ENCODE results near the gene CENPU.
"Not testable (repeated sequence)": the region's sequence is repeated elsewhere in the genome, so short reads cannot be mapped to it uniquely, and the experiment has no call there.

Gene CENPU

DNA sequence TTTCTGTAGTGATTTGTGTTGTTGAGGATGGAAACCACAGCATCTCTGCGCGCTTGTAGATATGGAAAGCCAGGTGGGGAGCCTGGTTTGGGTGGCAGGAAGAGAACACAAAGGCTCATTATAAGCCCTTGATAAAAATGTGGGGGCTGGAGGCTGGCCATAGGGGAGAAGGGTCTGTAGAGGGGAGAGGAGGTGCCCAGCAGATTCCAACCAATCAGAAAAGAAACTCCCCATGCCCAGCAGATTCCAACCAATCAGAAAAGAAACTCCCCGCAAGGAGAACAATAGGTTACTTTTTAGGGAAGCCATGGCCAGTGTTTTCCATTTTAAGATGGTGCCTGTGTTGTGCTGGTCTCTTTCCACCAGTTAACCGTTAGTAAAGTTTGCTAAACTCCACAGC is 9.8 kb upstream of the CENPU start:
- H3K27ac ChIP-seq: no peak overlapping the region
- TF ChIP-seq ZFX (IDR thresholded peaks at IDR 0.05; ENCODE audit: borderline replicate concordance): no peak
- TF ChIP-seq, protein P1, sequence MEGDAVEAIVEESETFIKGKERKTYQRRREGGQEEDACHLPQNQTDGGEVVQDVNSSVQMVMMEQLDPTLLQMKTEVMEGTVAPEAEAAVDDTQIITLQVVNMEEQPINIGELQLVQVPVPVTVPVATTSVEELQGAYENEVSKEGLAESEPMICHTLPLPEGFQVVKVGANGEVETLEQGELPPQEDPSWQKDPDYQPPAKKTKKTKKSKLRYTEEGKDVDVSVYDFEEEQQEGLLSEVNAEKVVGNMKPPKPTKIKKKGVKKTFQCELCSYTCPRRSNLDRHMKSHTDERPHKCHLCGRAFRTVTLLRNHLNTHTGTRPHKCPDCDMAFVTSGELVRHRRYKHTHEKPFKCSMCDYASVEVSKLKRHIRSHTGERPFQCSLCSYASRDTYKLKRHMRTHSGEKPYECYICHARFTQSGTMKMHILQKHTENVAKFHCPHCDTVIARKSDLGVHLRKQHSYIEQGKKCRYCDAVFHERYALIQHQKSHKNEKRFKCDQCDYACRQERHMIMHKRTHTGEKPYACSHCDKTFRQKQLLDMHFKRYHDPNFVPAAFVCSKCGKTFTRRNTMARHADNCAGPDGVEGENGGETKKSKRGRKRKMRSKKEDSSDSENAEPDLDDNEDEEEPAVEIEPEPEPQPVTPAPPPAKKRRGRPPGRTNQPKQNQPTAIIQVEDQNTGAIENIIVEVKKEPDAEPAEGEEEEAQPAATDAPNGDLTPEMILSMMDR (IDR thresholded peaks at IDR 0.05): no peak

DNA sequence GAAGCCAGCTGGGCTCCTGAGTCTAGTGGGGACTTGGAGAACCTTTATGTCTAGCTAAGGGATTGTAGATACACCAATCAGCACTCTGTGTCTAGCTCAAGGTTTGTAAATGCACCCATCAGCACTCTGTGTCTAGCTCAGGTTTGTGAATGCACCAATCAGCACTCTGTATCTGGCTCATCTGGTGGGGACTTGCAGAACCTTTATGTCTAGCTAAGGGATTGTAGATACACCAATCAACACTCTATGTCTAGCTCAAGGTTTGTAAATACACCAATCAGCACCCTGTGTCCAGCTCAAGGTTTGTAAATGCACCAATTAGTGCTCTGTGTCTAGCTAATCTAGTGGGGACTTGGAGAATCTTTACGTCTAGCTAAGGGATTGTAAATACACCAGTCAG is 7.8 kb upstream of the CENPU start:
- not testable (repeated sequence) for H3K27ac ChIP-seq

DNA sequence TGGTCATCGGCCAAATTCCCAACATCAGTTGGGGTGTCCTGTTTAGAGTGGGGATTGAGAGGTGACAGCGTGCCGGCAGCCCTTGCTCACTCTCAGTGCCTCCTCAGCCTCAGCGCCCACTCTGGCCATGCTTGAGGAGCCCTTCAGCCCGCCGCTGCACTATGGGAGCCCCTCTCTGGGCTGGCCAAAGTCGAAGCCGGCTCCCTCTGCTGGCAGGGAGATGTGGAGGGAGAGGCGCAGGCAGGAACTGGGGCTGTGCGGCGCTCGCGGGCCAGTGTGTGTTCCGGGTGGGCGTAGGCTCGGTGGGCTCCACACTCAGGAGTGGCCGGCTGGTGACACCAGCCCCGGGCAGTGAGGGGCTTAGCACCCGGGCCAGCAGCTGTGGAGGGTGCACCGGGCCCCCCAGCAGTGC is 7.1 kb upstream of the CENPU start:
- no peak overlapping the region for H3K27ac ChIP-seq
- TF ChIP-seq, protein P1 (IDR thresholded peaks at IDR 0.05): peak; percentile 18; the same call in 1 of the 2 replicates
- TF ChIP-seq ZFX (IDR thresholded peaks at IDR 0.05; ENCODE audit: borderline replicate concordance): no peak

DNA sequence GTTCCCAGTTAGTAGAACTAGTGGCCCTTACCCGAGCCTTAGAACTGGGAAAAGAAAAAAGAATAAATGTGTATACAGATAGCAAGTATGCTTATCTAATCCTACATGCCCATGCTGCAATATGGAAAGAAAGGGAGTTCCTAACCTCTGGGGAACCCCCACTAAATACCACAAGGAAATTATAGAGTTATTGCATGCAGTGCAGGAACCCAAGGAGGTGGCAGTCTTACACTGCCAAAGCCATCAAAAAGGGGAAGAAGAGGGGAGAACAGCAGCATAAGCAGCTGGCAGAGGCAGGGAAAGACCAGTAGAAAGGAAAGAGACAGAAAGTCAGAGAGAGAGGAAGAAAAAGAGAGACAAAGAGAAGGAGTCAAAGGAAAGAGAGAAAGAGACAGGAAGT is 5.7 kb upstream of the CENPU start:
- H3K27ac ChIP-seq: not testable (repeated sequence)

DNA sequence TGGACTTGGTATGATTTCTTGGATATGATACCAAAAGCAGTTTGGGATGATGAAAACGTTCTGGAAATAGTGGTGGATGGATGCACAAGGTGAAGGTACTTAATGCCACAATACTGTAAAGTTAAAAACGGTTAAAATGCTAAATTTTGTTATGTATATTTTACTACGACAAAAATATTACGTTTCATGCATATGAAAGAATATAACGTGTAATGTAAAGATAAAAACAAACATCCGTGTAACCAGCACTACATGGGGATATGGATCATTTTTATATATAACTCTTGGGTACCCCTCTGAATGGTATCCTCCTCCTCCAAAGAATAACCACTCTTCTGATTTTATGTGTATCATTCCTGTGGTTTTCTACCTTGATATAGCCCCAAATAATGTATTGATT is 862 bp upstream of the CENPU start:
- H3K27ac ChIP-seq: peak overlapping the region; percentile 82
- TF ChIP-seq ZFX (IDR thresholded peaks at IDR 0.05; ENCODE audit: borderline replicate concordance): no peak
- TF ChIP-seq, protein P1 (IDR thresholded peaks at IDR 0.05): no peak

DNA sequence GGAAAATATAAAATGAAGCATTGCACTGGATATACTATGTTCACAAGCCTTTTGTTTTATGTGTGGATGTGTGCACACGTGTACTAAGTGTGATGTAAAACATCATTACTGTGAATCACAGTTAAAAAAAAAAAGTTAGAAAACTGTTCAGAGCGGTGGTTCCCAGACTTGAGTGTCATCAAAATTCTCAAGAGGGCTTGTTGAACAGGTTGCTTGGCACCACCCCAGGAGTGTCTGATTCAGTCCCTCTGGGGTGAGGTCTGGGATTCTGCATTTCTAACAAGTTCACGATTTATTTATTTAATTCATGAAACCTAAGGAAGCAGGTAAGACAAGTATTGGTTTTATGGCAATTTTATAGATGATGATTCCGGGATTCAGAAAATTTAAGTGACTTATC is 1.8 kb downstream of the CENPU start:
- no peak for TF ChIP-seq ZFX (IDR thresholded peaks at IDR 0.05; ENCODE audit: borderline replicate concordance)
- TF ChIP-seq, protein P1 (IDR thresholded peaks at IDR 0.05): no peak
- H3K27ac ChIP-seq: no peak overlapping the region; the same call in 1 of the 2 replicates

DNA sequence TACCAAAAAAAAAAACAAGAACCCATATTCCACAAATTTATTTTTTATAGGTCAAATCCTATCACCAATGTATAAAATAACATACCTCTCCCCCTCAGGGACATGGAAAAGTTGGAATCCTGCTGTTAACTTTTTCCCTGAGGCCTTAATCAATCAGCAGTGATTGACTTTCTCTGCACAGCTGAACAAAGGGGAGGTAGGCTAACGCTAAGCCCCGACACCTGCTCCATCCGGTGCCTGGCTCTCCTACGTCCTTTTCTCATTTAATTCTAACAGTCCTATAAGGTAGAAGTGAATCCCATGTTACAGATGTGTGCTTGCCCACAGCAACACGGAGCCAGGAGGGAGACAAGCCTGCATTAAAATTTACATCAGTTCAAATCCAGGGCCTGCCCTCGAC is 2.8 kb downstream of the CENPU start:
- no peak overlapping the region for H3K27ac ChIP-seq
- TF ChIP-seq ZFX (IDR thresholded peaks at IDR 0.05; ENCODE audit: borderline replicate concordance): no peak
- TF ChIP-seq, protein P1 (IDR thresholded peaks at IDR 0.05): no peak

DNA sequence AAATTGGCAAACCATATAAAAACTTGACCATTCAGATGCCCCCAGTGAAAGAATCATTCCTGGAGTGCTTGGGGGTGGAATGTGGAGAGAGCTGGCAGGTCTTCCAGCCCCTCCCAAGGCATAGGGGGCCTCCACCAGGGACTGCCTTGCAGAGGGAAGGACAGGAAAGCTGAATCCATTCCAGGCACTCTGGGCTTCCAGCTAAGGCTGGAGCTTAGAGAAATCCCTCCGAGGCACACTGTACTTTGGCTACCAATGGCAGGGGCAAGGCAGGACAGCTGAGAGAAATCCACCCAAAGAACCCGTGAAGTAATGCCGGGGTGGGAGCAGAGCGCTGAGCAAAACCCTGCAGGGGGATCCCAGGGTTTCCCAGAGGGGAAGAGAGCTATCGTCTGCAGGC is 4.0 kb downstream of the CENPU start:
- no peak for TF ChIP-seq ZFX (IDR thresholded peaks at IDR 0.05; ENCODE audit: borderline replicate concordance)
- TF ChIP-seq, protein P1 (IDR thresholded peaks at IDR 0.05): no peak
- no peak overlapping the region for H3K27ac ChIP-seq
